ENCODE measurements around the gene IL17REL.

IL17REL gene

DNA sequence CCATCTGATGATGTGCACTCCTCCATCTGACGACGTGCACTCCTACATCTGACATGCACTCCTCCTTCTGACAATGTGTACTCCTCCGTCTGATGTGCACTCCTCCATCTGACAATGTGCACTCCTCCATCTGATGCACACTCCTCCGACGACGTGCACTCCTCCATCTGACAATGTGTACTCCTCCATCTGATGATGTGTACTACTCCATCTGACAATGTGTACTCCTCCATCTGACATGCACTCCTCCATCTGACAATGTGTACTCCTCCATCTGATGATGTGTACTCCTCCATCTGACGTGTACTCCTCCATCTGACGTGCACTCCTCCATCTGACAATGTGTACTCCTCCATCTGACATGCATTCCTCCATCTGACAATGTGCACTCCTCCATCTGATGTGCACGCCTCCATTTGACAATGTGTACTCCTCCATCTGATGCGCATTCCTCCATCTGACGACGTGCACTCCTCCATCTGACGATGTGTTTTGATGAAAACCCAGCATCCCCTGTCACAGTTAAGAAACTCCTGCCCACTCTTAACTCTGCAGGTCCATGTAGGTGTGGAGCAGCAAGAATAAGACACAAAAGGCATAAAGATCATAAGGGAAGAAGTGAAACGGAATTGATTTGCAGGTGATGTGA, 9.7 kb upstream of the IL17REL start:
- no peak for DNase-seq (ENCODE audit: low read depth in 2 of 2)

DNA sequence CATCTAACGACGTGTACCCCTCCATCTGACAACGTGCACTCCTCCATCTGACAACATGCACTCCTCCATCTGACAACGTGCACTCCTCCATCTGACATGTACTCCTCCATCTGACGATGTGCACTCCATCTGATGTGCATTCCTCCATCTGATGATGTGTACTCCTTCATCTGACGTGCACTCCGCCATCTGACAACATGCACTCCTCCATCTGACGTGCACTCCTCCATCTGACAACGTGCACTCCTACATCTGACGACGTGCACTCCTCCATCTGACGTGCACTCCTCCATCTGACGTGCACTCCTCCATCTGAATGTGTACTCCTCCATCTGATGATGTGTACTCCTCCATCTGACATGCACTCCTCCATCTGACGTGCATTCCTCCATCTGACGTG, 8.0 kb upstream of the IL17REL start:
- no peak for DNase-seq (ENCODE audit: low read depth in 2 of 2)

DNA sequence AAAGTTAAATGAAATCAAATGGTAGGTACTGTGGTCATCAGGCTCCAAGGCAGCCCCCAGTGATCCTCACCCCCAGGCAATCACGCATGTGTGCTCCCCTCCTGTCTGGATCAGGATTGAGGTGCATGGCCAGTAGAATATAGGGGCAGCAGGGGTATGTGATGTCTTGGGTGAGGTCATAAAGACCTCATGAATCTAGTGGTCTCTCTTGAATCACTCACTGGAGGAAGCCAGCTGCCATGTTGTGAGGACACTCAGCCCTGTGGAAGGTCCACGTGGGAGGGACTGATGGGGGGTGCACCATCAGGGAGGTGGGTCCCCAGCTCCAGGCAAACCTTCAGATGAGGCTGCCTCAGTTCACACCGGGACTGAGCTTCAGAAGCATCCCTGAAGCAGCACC, 6.8 kb upstream of the IL17REL start:
- no peak for DNase-seq (ENCODE audit: low read depth in 2 of 2)

DNA sequence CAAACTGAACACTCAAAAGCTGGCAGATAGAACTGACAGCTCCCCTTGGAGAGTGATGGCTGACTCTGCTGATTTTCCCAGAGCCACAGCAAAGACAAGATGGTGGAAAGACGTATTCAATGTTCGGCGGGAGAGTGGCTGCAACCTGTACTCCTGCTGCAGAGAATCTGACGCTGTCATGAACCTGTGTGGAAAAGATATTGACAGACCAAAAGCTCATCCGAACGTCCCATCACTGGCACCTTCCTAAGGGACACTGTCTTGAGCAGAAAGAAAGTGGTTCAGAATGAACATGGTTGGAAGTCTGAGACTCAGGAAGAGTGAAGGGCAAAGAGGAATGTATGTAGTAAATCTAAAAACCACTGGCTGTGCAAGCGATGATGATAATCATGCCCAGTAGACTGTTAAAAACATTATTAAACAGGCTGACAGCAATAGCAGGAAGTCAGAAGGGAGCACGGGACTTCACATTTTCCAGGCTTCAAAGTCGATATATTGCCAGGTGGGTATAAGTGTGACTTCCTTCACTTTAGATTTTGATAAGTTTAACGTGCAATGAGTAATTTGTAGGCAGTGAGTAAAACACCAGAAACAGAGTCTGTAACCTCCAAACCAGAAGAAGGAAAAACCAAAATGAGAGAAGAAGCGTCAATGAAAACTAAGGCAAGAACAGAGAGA, 6.2 kb upstream of the IL17REL start:
- DNase-seq (ENCODE audit: low read depth in 2 of 2) = no peak

DNA sequence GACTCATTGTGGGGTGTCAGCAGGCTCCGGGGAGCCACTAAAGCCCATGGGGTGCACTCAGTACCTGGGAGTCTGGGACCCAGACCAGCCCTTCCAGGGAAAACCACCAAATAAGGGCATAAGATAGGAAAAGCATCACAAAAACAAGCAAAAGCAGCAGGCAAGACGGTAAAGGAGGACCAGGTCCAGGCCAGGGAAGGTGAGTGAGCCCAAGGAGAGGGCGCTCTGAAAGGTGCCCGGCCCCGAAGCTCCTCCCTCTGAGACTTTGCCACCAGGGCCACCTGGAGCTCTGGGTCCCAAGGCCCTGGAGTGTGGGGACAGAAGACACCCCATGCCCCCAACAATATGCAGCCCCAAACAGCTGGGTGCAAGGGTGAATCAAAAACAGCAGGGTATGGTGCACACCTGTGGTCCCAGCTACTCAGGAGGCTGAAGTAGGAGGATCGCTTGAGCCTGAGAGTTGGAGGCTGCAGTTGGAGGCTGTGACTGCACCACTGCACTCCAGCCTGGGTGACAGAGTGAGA, 5.2 kb upstream of the IL17REL start:
- no peak for DNase-seq (ENCODE audit: low read depth in 2 of 2)

DNA sequence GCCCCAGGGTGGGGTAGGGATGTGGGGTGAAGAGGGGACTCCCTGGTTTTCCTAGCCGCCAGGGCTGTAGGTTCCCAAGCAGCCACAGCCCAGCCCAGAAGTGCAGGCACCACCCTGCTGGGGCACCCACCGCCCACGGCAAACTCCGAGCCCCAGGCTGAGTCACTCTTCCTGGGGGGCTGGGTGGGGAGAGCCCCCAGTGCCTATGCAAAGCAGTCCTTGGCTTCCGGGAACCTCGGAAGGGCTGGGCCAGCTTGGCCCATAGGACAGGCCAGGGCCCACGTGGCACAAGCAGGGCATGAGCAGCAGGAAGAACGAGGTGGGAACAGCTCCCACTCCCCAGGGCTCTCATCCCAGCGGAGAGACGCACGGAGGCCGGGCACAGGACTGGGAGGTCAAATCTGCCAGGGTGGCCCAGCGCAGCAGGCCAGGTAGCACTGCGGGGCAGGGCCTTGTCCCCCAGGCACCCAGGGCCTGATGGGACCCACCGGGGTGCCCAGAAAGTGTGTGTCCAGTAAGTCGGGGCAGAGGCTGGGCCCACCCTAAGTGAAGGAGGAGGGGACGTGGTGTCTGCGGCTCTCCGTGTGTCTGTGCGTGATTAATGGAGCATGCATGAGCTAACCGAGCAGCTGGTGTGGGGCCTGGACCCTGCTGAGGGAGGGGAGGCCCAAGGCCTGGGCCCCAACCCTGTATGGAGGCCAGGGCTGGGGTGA, 4.6 kb upstream of the IL17REL start:
- DNase-seq (ENCODE audit: low read depth in 2 of 2) = no peak

DNA sequence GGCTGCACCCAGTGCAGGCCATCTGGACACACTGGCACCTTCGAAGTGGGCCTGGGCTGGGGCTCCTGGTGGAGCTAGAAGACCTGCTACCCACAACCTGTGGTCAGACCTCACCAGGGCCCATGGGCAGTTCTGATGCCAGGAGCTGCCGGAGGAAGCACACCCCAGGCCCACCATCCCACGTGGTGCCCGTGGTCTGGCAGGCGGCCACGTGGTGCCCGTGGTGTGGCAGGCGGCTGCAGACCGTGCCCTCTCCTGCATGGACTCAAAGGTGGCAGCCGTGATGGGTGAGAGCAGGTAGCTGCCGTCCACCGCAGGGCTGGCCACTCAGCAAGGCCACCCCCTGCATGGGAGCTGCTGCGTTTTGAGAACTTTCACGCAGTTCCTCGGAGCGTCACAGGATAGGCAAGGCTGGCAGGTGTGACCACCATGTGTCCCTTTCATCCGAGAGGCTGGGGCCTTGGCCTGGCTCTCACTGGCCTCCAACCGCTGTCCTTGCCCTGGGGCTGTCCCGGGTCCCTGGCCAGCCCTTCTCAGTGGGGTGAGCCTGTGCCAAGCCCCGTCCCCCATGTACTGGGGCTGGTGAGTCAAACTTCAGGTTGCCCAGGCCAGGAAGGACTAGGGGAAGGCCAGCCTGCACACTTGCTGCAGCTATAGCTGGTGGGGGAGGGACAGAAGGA, 3.9 kb upstream of the IL17REL start:
- DNase-seq (ENCODE audit: low read depth in 2 of 2) = no peak

DNA sequence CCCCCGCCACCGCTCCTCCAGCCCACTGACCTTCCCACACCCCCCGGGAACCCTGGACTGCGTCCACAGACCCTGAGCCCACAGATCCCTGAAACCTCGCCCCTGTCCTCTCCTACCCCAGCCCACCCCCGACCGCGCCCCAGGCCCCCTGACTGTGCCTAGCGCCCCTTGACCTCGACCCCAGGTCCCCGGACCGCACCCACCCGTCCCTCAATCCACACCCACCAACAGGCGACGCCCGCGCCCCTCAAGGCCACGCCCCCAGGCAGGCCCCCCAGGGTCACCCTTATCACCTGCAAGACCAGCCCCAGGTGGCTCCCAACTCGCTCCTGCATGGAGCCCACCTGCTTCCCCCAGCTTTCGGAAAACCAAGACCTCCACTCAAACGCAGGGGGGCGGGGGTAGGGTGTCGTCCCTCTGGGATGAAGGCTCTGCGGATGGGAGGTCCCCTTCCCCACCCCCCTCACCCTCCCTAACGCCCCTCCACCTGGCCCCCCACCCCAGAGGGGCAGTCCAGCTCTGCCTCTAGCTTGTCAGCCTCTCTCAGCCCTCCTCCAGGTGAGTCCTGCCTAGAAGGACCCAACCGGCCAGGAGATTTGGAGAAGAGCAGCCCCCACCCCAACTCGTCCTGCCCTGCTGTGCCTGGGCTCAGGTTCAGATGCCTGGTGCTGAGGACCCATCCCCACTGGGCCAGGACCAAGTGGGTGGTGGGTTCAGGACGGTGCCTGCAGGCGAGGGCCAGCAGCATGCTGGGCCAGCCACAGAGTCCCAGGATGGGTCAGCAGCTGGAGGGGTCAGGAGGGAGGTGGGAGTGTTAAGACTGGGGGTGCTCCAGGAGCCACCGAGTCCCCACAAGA, 3.1 kb upstream of the IL17REL start:
- no peak for DNase-seq (ENCODE audit: low read depth in 2 of 2)

DNA sequence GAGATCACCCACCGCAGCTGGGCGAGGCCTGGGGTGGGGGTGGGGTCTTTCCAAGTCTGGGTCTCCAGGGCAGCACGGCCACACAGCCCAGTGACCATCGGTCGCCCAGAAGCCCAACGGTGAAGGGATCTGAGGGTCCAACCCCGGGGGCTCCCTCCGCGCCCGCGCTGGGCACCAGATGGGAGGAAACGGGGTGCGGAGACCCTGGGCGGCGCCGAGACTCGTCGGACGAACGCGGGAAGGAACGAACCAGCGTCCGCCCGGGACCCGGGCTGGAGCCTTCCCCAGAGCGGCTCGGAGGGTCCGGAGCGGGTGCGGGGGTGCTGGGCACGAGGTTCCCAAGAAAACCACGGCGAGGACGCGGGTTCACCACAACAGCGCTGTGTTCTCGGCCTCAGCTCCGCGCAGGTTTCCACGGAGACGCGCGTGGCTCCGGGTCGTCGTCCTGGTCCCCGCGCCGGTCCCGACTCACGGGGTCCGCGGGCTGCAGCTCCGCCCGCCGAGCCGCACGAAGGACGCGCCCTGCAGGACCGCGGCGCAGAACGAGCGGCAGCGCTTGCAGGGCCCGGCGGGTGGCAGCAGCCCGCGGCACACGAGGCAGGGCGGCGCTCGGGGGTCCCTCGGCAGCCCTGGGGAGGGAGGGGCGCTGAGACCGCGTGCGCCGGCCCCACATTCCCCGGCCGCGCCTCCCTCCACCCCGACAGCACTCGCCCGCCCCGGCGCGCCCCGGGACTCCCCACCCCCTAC, 2.3 kb upstream of the IL17REL start:
- DNase-seq (ENCODE audit: low read depth in 2 of 2) = no peak

DNA sequence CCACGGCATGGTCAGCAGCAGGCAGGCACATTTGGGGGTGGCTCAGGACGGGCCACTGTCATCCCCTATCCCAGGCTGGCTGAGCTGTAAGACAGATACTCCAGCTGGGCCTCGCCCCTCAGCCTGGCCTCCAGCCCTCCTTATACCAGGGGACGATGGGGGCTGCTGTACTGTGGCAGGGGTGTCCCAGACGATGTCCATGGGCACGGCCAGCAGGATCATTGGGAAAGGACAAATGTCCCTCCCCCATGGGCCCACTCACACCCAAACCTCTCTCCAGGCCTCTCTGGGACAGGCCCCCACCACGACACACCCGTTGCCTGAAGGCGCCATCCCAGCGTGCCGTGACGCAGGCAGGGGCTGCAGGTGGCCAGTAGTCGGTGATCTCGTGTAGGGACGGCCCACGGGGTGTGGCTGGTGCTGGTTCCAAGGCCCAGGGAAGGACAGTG, 1.5 kb upstream of the IL17REL start:
- no peak for DNase-seq (ENCODE audit: low read depth in 2 of 2)

DNA sequence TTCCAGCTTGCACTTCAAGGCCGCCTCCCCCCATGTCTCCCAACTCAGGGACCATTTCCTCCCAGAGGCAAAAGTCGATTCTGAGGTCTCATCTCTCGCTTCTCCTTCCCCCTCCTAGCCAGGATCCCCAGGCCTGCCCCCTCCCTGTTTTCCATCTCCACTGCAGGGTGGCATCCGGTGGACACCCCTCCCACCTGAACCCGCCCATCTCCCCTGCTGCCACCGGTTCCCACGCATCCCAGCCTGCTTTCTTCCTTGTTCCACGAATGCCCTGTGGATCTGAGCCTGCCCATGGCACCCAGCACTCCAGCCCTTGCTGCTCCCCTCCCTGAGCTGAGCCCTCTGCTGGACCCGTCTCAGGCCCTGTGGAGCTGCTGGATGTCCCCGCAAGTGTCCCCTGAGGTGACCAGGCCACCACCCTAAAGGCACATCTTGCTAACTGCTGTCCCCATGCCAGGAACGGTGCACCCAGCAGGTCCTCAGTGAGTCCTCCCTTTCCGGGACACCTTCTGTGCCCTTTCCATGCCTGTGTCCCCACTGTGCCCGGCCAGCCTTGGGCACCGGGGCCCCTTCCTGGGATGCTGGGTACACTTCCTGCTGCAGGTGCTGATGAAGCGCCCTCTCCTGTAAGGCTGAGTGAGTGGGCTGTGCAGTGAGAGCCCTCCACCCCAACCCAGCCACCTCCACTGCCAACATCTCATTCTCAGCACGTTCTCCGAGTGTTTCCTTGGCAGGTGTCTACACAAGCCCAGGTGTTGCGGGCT, 936 bp downstream of the IL17REL start:
- DNase-seq (ENCODE audit: low read depth in 2 of 2) = no peak

DNA sequence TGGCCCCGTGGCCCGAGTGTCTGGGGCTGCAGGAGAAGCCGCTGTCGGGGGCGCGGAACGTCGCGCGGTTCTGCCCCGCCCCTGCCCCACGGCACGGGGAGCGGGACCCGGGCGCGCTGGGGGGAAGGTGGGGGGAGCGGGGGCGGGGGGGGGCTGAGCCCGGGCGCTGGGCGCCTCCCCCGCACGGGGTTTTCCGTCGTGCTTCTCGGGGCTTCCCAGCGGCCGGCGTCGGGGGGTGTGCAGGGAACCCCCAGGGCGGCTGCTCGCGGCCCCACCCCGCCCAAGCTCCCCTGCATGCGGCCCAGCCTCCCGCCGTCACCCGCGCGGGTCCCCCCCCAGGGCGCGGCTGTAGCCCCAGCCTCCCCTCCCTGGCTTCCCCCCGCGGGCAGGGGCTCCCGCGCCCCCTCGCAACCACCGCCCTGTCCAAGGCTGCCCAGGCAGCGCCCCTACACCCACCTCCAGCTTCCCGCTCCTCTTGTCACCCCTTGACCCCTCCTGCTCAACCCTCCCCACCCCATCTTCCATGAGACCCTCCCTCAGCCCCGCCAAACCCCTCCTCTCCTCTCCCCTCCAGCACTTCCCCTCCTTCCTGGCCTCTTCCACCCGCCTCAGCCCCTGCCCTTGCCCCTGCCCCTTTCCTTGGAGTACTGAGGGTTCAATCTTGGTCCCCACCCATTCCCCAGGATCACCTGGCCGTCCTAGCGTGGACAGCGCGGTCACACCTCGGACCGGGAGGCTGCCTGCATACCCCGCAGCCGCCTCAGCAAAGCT, 1.7 kb downstream of the IL17REL start:
- peak in 1 of 2 donors; percentile 57 for DNase-seq (ENCODE audit: low read depth in 2 of 2)

DNA sequence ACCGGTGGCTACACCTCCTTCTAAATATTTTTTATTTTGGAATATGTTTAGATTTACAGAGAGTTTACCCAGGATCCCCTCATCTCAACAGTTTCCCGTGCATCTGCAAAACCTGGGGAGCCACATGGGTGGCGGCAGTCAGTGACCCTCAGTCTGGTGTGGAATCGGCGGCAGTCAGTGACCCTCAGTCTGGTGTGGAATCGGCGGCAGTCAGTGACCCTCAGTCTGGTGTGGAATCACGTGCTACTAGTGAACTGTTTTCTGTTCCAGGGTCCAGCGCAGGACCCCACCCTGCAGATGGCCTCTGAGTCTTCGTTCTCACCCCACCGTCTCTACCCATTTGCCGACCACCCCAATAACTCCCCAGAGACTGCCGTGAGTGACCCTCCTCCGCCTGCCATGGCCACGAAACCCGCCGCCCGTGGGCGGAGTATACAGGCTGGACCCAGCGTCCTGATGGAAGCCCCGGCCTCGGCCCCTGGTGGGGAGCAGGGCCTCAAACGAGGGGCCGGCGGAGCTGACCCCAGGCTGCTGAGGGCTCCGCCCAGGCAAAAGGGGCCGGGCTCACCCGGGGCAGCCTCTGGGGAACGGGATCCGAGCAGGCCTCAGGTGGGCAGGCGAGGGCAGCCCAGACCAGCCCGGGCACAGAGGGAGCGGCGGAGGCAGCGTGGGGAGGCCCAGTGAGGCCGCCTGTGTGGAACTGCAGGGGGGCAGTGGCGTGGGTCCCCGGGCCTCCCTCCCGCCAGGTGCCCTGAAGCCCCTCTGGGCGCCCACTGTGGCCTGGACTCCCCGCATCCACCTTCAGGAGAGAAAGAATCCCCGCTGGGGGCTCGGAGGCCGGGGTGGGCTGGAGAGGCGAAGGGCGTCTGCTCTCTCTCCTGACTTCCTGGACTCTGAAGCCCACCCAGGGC, 2.5 kb downstream of the IL17REL start:
- DNase-seq (ENCODE audit: low read depth in 2 of 2) = no peak

DNA sequence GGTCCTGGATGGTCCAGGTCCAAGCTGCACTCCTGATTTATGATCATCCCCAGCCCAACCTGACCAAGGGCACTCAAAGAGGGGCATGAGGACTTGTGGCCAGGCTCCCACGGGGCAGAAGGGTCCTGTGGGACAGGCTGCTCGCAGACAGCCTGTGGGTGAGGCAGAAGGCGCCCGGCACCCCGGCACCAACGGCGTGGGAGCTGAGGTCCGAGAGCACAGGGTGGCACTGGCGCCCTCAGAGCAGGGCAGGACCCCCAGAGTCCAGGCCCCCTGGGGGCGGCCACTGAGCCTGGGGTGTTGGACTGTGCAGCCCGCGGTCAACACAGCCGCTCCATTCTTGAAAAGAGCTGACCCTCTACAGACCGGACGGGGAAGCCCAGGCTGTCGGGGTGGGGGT, 3.3 kb downstream of the IL17REL start:
- no peak for DNase-seq (ENCODE audit: low read depth in 2 of 2)

DNA sequence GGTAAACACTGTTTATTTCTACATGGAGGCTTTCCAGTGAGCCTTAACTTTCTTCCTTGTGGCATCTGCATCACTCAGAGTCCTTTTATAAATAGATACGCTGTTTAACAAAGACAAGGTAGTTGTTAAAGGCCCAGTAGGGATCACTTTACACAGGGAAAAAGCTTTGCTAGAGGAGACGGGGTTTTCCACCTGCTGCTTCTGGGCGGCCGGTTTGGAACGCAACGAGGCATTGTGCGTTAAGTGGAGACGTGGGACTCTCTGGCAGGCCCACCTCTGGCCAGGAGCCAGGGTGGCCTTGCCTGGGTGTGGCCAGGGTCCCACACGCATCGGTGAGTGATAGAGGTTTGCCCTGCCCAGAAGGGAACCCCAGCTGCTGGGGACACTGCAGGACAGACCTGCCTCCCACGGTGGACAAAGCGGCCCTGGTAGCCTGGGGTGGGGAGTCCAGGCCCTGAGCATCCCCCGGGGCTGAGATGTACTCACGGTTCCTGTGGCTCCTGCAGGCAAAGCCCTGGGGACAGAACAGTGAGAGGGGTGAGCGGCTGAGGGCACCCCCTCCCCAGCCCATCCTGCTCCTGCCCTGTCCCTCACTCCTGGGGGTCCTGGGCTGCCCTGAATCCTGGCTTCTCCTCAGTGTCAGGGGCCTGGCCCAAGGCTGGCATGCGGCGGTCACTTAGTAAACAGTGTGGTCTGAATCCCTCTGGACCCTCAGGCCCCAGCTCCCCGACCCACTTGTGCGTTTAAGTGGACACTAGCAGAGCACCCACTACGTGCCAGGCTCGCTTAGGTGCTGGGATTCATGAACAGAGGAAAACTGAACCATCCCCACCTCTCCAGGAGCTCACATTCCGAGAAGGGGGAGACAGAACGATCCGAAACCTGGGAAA, 4.2 kb downstream of the IL17REL start:
- no peak for DNase-seq (ENCODE audit: low read depth in 2 of 2)

DNA sequence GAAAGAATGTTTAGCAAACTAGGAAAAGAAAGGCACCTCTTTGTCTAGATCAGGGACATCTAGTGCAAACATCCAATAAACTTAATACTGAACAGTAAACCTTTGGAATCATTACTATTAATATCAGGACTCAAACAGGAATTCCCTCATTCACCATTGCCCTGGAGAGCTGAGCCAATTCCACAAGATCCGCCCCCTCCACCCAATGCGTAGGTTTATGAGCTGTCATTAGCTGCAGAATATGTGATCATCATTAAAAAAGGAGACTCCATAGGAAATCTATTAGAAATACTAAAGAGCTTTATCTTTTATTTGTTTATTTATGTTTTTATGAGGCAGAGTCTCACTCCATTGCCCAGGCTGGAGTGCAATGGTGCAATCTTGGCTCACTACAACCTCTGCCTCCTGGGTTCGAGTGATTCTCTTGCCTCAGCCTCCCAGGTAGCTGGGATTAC, 5.5 kb downstream of the IL17REL start:
- no peak for DNase-seq (ENCODE audit: low read depth in 2 of 2)

DNA sequence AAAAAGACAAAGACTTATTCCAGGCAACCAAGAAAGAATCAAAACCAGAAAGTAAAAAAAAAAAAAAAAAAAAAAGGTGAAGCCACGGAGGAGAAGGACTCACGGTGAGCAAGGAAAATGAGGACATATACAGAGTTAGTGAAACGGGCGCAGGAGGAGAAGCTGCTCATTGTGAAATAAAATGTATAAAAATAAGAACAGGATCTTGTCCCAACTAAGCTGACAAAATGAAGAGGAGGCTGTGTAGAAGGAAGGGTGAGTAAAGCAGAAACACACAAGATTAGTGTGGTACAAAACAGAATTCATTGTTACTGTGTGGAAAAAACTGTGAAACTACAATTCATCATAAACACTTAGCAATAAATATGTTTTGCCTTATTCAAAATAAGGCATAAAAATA, 7.6 kb downstream of the IL17REL start:
- no peak for DNase-seq (ENCODE audit: low read depth in 2 of 2)

Measured in stimulated activated CD8-positive, alpha-beta memory T cell treated with anti-CD3 and anti-CD28 coated beads, Interleukin-2, amount 100 ng/mL, for 1 hour (primary cell).